Measurements from ENCODE around the gene HS3ST5.
"Not testable (repeated sequence)": the region's sequence is repeated elsewhere in the genome, so short reads cannot be mapped to it uniquely, and the experiment has no call there.

The HS3ST5 gene

GRCh38 chr6:114039841-114040240 is 303.0 kb downstream of the HS3ST5 start:
- DNase-seq, result no peak

GRCh38 chr6:114033606-114034005 is 309.2 kb downstream of the HS3ST5 start:
- no peak for DNase-seq

- no peak for DNase-seq
These were observed 310.1 kb downstream of the HS3ST5 start for GRCh38 chr6:114032721-114033120.

- no peak for DNase-seq
These were observed 312.1 kb downstream of the HS3ST5 start for GRCh38 chr6:114030767-114031166.

GRCh38 chr6:114024746-114025145 is 318.1 kb downstream of the HS3ST5 start:
- no peak for DNase-seq

- DNase-seq, result no peak
These were observed 322.6 kb downstream of the HS3ST5 start for GRCh38 chr6:114020196-114020595.

- not testable (repeated sequence) for DNase-seq
These were observed 325.7 kb downstream of the HS3ST5 start for GRCh38 chr6:114017146-114017545.

GRCh38 chr6:114014106-114014505 is 328.7 kb downstream of the HS3ST5 start:
- not testable (repeated sequence) for DNase-seq

- not testable (repeated sequence) for DNase-seq
These were observed 331.3 kb downstream of the HS3ST5 start for GRCh38 chr6:114011486-114011885.

GRCh38 chr6:114010540-114010939 is 332.3 kb downstream of the HS3ST5 start:
- DNase-seq, result no peak

GRCh38 chr6:114009192-114009591 is 333.6 kb downstream of the HS3ST5 start:
- no peak for DNase-seq

- no peak for DNase-seq
These were observed 334.5 kb downstream of the HS3ST5 start for GRCh38 chr6:114008331-114008730.

- DNase-seq, result no peak
These were observed 335.3 kb downstream of the HS3ST5 start for GRCh38 chr6:114007516-114007915.

All from retina (tissue), 1 donor.